ENCODE results near the gene CCDC150. TPM values are rescaled to one million over a fixed set of nuclear protein-coding genes. Genes with fewer than 3 reads are reported as not detected.

Gene CCDC150
- total and polyA plus RNA-seq, 9 of the 15 experiments (the other 6 are each of a cell fraction or from before 2014, with no cell fraction given): 4.4 to 23.1 (median 11.3) TPM

DNA sequence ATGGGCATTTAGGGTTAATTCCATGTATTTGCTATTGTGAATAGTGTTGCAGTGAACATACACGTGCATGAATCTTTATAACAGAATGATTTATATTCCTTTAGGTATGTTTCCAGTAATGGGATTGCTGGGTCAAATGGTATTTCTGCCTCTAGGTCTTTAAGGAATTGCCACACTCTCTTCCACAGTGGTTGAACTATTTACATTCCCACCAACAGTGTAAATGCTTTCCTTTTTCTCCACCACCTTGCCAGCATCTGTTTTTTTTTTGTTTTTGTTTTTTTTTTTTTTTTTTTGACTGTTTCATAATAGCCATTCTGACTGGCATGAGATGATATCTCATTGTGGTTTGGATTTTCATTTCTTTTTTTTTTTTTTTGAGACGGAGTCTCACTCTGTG lies 97.5 kb downstream of the CCDC150 start (continued):
- TF ChIP-seq, protein P1, sequence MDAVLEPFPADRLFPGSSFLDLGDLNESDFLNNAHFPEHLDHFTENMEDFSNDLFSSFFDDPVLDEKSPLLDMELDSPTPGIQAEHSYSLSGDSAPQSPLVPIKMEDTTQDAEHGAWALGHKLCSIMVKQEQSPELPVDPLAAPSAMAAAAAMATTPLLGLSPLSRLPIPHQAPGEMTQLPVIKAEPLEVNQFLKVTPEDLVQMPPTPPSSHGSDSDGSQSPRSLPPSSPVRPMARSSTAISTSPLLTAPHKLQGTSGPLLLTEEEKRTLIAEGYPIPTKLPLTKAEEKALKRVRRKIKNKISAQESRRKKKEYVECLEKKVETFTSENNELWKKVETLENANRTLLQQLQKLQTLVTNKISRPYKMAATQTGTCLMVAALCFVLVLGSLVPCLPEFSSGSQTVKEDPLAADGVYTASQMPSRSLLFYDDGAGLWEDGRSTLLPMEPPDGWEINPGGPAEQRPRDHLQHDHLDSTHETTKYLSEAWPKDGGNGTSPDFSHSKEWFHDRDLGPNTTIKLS (IDR thresholded peaks at IDR 0.05; ENCODE audit: borderline replicate concordance, low read depth): no peak
- TF ChIP-seq, protein P2, sequence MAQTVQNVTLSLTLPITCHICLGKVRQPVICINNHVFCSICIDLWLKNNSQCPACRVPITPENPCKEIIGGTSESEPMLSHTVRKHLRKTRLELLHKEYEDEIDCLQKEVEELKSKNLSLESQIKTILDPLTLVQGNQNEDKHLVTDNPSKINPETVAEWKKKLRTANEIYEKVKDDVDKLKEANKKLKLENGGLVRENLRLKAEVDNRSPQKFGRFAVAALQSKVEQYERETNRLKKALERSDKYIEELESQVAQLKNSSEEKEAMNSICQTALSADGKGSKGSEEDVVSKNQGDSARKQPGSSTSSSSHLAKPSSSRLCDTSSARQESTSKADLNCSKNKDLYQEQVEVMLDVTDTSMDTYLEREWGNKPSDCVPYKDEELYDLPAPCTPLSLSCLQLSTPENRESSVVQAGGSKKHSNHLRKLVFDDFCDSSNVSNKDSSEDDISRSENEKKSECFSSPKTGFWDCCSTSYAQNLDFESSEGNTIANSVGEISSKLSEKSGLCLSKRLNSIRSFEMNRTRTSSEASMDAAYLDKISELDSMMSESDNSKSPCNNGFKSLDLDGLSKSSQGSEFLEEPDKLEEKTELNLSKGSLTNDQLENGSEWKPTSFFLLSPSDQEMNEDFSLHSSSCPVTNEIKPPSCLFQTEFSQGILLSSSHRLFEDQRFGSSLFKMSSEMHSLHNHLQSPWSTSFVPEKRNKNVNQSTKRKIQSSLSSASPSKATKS (CRISPR knock-in tag; IDR thresholded peaks at IDR 0.05): no peak
- TF ChIP-seq NFATC3 (IDR thresholded peaks at IDR 0.05) (no peak), MCM7 (IDR thresholded peaks at IDR 0.05) (no peak), NCOA1 (IDR thresholded peaks at IDR 0.05; ENCODE audit: low read depth) (no peak), ZNF431 (CRISPR knock-in tag; IDR thresholded peaks at IDR 0.05) (no peak), MTA2 (IDR thresholded peaks at IDR 0.05; ENCODE audit: low read depth) (no peak), MXI1 (IDR thresholded peaks at IDR 0.05; ENCODE audit: low read depth, low read length) (no peak), MED1 (CRISPR knock-in tag; IDR thresholded peaks at IDR 0.05; ENCODE audit: borderline replicate concordance) (no peak)

DNA sequence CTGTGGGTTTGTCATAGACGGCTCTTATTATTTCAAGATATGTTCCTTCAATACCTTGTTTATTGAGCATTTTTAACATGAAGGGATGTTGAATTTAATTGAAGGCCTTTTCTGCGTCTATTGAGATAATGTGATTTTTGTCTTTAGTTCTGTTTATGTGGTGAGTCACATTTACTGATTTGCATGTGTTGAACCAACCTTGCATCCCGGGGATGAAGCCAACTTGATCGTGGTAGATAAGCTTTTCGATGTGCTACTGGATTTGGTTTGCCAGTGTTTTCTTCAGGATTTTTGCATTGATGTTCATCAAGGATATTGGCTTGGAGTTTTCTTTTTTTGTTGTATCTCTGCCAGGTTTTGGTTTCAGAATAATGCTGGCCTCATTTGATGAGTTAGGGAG lies 99.5 kb downstream of the CCDC150 start:
- Histone ChIP-seq H3K4me1 (replicated peaks in 1 of 2; ENCODE audit: control insufficient read depth in 2 of 2, insufficient read depth in 2 of 2, low read length in 2 of 2) (no peaks in the 10 kb centered on the region; a peak in 2 of 5 replicates), H3K9ac (ENCODE audit: insufficient read depth in 1 of 2, low read depth in 2 of 2, low read length in 2 of 2) (no peak overlapping the region), H4K20me1 (replicated peaks; ENCODE audit: control insufficient read depth, insufficient read depth, low read length) (no peaks in the 10 kb centered on the region), H3K27ac (ENCODE audit: extremely low read depth, low read depth, low read length) (no peak overlapping the region), H3K79me2 (ENCODE audit: control insufficient read depth, insufficient read depth, low read length) (no peaks in the 10 kb centered on the region), H3K4me3 (no peak overlapping the region), H3K27me3 (ENCODE audit: control insufficient read depth in 2 of 2, insufficient read depth in 2 of 2, low read length in 2 of 2) (no peaks in the 10 kb centered on the region), H3K36me3 (ENCODE audit: control insufficient read depth, insufficient read depth, low read length) (no peaks in the 10 kb centered on the region), H3K9me3 (replicated peaks; ENCODE audit: control insufficient read depth, insufficient read depth, low read depth, low read length) (no peaks in the 10 kb centered on the region), H2AFZ (ENCODE audit: low read depth, low read length) (no peak overlapping the region), H3K4me2 (ENCODE audit: insufficient read depth, low read length) (no peak overlapping the region), H3K9me1 (ENCODE audit: control insufficient read depth, insufficient read depth, low read length) (no peaks in the 10 kb centered on the region)
- no peak for FAIRE-seq
- in situ Hi-C loops (cut with MboI) (loop anchor here (25.0 kb wide), 1 partner anchor 602 kb away; no protein-coding TSS in a partner anchor), intact Hi-C loops (cut with micrococcal nuclease) (no loop called here)
- TF ChIP-seq ZNF324 (CRISPR knock-in tag; IDR thresholded peaks at IDR 0.05) (peak; percentile 74), HEY1 (CRISPR knock-in tag; IDR thresholded peaks at IDR 0.05; ENCODE audit: borderline replicate concordance) (no peak)
- TF ChIP-seq, protein P3, sequence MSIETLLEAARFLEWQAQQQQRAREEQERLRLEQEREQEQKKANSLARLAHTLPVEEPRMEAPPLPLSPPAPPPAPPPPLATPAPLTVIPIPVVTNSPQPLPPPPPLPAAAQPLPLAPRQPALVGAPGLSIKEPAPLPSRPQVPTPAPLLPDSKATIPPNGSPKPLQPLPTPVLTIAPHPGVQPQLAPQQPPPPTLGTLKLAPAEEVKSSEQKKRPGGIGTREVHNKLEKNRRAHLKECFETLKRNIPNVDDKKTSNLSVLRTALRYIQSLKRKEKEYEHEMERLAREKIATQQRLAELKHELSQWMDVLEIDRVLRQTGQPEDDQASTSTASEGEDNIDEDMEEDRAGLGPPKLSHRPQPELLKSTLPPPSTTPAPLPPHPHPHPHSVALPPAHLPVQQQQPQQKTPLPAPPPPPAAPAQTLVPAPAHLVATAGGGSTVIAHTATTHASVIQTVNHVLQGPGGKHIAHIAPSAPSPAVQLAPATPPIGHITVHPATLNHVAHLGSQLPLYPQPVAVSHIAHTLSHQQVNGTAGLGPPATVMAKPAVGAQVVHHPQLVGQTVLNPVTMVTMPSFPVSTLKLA (conservative IDR thresholded peaks at IDR 0.05): no peak
- WGBS (ENCODE audit: insufficient coverage, low coverage, missing lambda C conversion rate): 81% methylated on average over 5 of the region's 5 CpGs
- ChIA-PET CTCF (ENCODE audit: low intra/inter-chr PET ratio) (no interaction called here), POLR2A (interaction anchor here (0.6 kb wide), 1 partner anchor 884 kb away, joined by 3 read pairs; no protein-coding TSS in a partner anchor)
- DNase-seq (ENCODE audit: extremely low read depth in 1 of 4, low spot score in 3 of 4): no peak
- BruUV-seq (replicated peaks): no TSS peak
- no peak for ATAC-seq

All from K562 (cell line).